ENCODE data around the gene RAB7A.

- TF ChIP-seq NFRKB (IDR thresholded peaks at IDR 0.05) = no peak
- no peak for TF ChIP-seq FOXM1 (IDR thresholded peaks at IDR 0.05; ENCODE audit: borderline replicate concordance)
- TF ChIP-seq FOXA1 (IDR thresholded peaks at IDR 0.05) = no peak
- TF ChIP-seq L3MBTL2 (conservative IDR thresholded peaks at IDR 0.05) = no peak
- no peak for TF ChIP-seq FOXK2 (IDR thresholded peaks at IDR 0.05)
- TF ChIP-seq SP1 (IDR thresholded peaks at IDR 0.05) = no peak
- no peak for TF ChIP-seq SUZ12 (IDR thresholded peaks at IDR 0.05)
- TF ChIP-seq LEF1 (IDR thresholded peaks at IDR 0.05; ENCODE audit: borderline replicate concordance) = no peak
- no peak for TF ChIP-seq BHLHE40 (IDR thresholded peaks at IDR 0.05; ENCODE audit: borderline replicate concordance)
Measured at GRCh38 chr3:128807186-128807830, 81.3 kb downstream of the RAB7A start.

Measured in HEK293T (cell line).